Psoas muscle (tissue), 8 donors: Measurements from ENCODE around the gene ADAMTSL1. TPM values are rescaled to one million over a fixed set of nuclear protein-coding genes. Genes with fewer than 3 reads are reported as not detected.

Experiments
- ATAC-seq, 4 donors: fragments of 200-7000 bp; cut with Tn5 transposase; one replicate each; pipeline ENCODE4 v1.9.1; 2020; ENCODE audit warnings: moderate library complexity in 3 of 4, mild to moderate bottlenecking in 2 of 4
- DNase-seq, 2 donors: peaks; one replicate each; pipeline ENCODE4 v3.0.0-alpha.2; 2020
- H3K27ac ChIP-seq: fragments of 200-600 bp; one replicate; pipeline ENCODE4 v1.8.0; 2022
- H3K27me3 ChIP-seq, 3 donors: fragments of 200-600 bp in 1 of 3; one replicate each; pipeline versions ENCODE4 v1.6.1 to v1.8.0; 2013 to 2022; ENCODE audit warnings: low read length in 2 of 3, mild to moderate bottlenecking in 2 of 3, moderate library complexity in 1 of 3; ENCODE audit not compliant: insufficient read depth in 3 of 3
- H3K36me3 ChIP-seq, 2 donors: fragments of 200-600 bp in 1 of 2; one replicate each; pipeline versions ENCODE4 v1.6.1 to v1.8.0; 2013 to 2022; ENCODE audit warnings: low read depth in 1 of 2, mild to moderate bottlenecking in 1 of 2, moderate library complexity in 1 of 2; ENCODE audit not compliant: insufficient read depth in 1 of 2
- H3K4me1 ChIP-seq: fragments of 200-600 bp; one replicate; pipeline ENCODE4 v1.8.0; 2022
- H3K4me3 ChIP-seq: fragments of 200-600 bp; one replicate; pipeline ENCODE4 v1.8.0; 2022; ENCODE audit warnings: mild to moderate bottlenecking
- H3K9me3 ChIP-seq: fragments of 200-600 bp; one replicate; pipeline ENCODE4 v1.8.0; 2022
- CTCF ChIP-seq: fragments of 200-600 bp; IDR thresholded peaks from one replicate; pipeline ENCODE4 v1.8.0; 2022; ENCODE audit warnings: antibody characterized with exemption
- WGBS, 3 donors: extraction: QIAGEN DNeasy Blood & Tissue Kit; methylation state at CpG; one replicate each; pipeline versions ENCODE4 v1.1.6 to v1.1.7; 2013; 5-methylcytosine and 5-hydroxymethylcytosine counted together
- intact Hi-C, 2 donors: fragments of 100-400 bp; cut with DNase I; formaldehyde crosslinking; loops; one replicate each; pipeline versions ENCODE4 v1.11.0 to v1.14.2; 2022
- polyA plus RNA-seq, 3 donors: library from polyadenylated mRNA; stranded (reverse); fragments of 200-250 nt; gene quantifications; one replicate each; pipeline ENCODE4 v1.2.3, GENCODE V29; 2013
- total RNA-seq, 4 donors: library from RNA; stranded (reverse); fragmentation: NEBNext Ultra II Directional in 2 of 4; extraction: Animal tissue kit (Norgen Biotek cat#: 25700) in 2 of 4; gene quantifications; one replicate each; pipeline versions ENCODE4 v1.2.1 to v1.2.4, GENCODE V29; 2021 to 2023
- donor health status: healthy with polysubstance abuse.
- donor health status: DM: no; HTN: no; CAD: no; lungs with moderate emphysema.
- donor health status: Bipolar disorder and iron deficiency.
- donor health status: healthy.
- donor health status: DM: yes; HTN: yes; CAD: no.
- donor health status: DM: no; HTN: no; CAD: no.
- donor health status: DM: no; HTN: no; CAD: no.
- donor health status: DM: yes; HTN: yes; CAD: no.

ADAMTSL1 gene
- total and polyA plus RNA-seq, 7 donors, result 0.08 to 0.57 (median 0.28) TPM

GRCh38 chr9:18741945-18742344, 268.0 kb downstream of the ADAMTSL1 start:
- Histone ChIP-seq H3K27me3 (no peaks in the 10 kb centered on the region), H3K4me3 (no peak overlapping the region), H3K36me3 (no peaks in the 10 kb centered on the region), H3K9me3 (no peaks in the 10 kb centered on the region), H3K4me1 (no peaks in the 10 kb centered on the region), H3K27ac (no peak overlapping the region)
- WGBS, 3 donors, result 78 to 92% (median 90%) methylated on average over 1 of the region's 1 CpG
- ATAC-seq, result no peak
- intact Hi-C loops, result no loop called here
- no peak for DNase-seq
- TF ChIP-seq CTCF, result no peak

- DNase-seq (no peak), ATAC-seq (no peak)
- no peak overlapping the region for H3K27ac ChIP-seq
- intact Hi-C loops, result no loop called here
- no peaks in the 10 kb centered on the region for H3K36me3 ChIP-seq
- 66 to 76% (median 71%) methylated on average over 6 of the region's 6 CpGs for whole genome bisulfite sequencing, 3 donors
- no peaks in the 10 kb centered on the region for H3K27me3 ChIP-seq
- H3K9me3 ChIP-seq, result no peaks in the 10 kb centered on the region
- TF ChIP-seq CTCF, result no peak
- H3K4me1 ChIP-seq, result no peaks in the 10 kb centered on the region
- H3K4me3 ChIP-seq, result no peak overlapping the region
Observed at GRCh38 chr9:18743421-18743820, 269.5 kb downstream of the ADAMTSL1 start.

- no peaks in the 10 kb centered on the region for H3K9me3 ChIP-seq
- H3K27ac ChIP-seq, result no peak overlapping the region
- H3K36me3 ChIP-seq, result no peaks in the 10 kb centered on the region
- no peak for TF ChIP-seq CTCF
- ATAC-seq (no peak), DNase-seq (no peak)
- 83 to 85% (median 84%) methylated on average over 2 of the region's 2 CpGs for WGBS, 3 donors
- H3K27me3 ChIP-seq, result no peaks in the 10 kb centered on the region
- no peaks in the 10 kb centered on the region for H3K4me1 ChIP-seq
- H3K4me3 ChIP-seq, result no peak overlapping the region
- intact Hi-C loops, result no loop called here
Observed at GRCh38 chr9:18743971-18744370, 270.0 kb downstream of the ADAMTSL1 start.

GRCh38 chr9:18745710-18746109, 271.8 kb downstream of the ADAMTSL1 start:
- 83 to 90% (median 89%) methylated on average over 2 of the region's 2 CpGs for WGBS, 3 donors
- ATAC-seq, result no peak

More at GRCh38 chr9:18745710-18746109, 271.8 kb downstream of the ADAMTSL1 start:
- Histone ChIP-seq H3K27me3 (no peaks in the 10 kb centered on the region), H3K4me3 (no peak overlapping the region), H3K4me1 (no peaks in the 10 kb centered on the region), H3K9me3 (no peaks in the 10 kb centered on the region), H3K36me3 (no peaks in the 10 kb centered on the region), H3K27ac (no peak overlapping the region)
- intact Hi-C loops, result no loop called here
- DNase-seq, result no peak
- TF ChIP-seq CTCF, result no peak
